ENCODE results near the gene UBE2R2.

The UBE2R2 gene

GRCh38 chr9:33946779-33947535 lies 130.0 kb downstream of the UBE2R2 start:
- ChIA-PET CTCF (no interaction called here), POLR2A (interaction anchor here (0.6 kb wide), 1 partner anchor 211 kb away, joined by 4 read pairs; no protein-coding TSS in a partner anchor)
- H3K36me3 ChIP-seq (ENCODE audit: control insufficient read depth in 2 of 2, insufficient read depth in 1 of 2, low read length in 2 of 2), result peaks cover 16 to 75% of the 10 kb centered on the region in 2 experiments

GRCh38 chr9:33950371-33950770 lies 133.4 kb downstream of the UBE2R2 start:
- CTCF ChIA-PET, result no interaction called here
- Histone ChIP-seq H3K4me3 (ENCODE audit: low read depth, low read length) (no peak overlapping the region), H3K36me3 (ENCODE audit: control insufficient read depth in 2 of 2, insufficient read depth in 1 of 2, low read length in 2 of 2) (peaks cover 7 to 67% of the 10 kb centered on the region in 2 experiments), H3K27ac (ENCODE audit: extremely low read depth, low read depth, low read length) (no peak overlapping the region), H3K4me1 (ENCODE audit: control insufficient read depth, insufficient read depth, low read length) (no peaks in the 10 kb centered on the region), H3K9me3 (ENCODE audit: control insufficient read depth, insufficient read depth, low read depth, low read length) (no peaks in the 10 kb centered on the region)
- TF ChIP-seq ZBTB17 (tag by site-specific recombination; IDR thresholded peaks at IDR 0.05) (no peak), ZNF112 (tag by site-specific recombination; IDR thresholded peaks at IDR 0.05) (no peak), SP7 (tag by site-specific recombination; IDR thresholded peaks at IDR 0.05) (no peak), TSHZ1 (tag by site-specific recombination; IDR thresholded peaks at IDR 0.05; ENCODE audit: borderline replicate concordance) (no peak)
- POLR2A ChIA-PET, result interaction anchor here (0.7 kb wide), 1 partner anchor 17 kb away, joined by 4 read pairs; no protein-coding TSS in a partner anchor

More at GRCh38 chr9:33946779-33947535, 130.0 kb downstream of the UBE2R2 start:
- no peaks in the 10 kb centered on the region for H3K4me1 ChIP-seq (ENCODE audit: control insufficient read depth, insufficient read depth, low read length)
- TF ChIP-seq ZNF660 (tag by site-specific recombination; IDR thresholded peaks at IDR 0.05) (no peak), PBX3 (CRISPR knock-in tag; IDR thresholded peaks at IDR 0.05) (no peak), FEZF1 (tag by site-specific recombination; IDR thresholded peaks at IDR 0.05) (no peak)
- H3K27ac ChIP-seq (ENCODE audit: extremely low read depth, low read depth, low read length), result no peak overlapping the region
- no peaks in the 10 kb centered on the region for H3K9me3 ChIP-seq (ENCODE audit: control insufficient read depth, insufficient read depth, low read depth, low read length)
- H3K4me3 ChIP-seq (ENCODE audit: low read depth, low read length), result no peak overlapping the region

- ChIA-PET POLR2A (no interaction called here), CTCF (interaction anchor here (0.5 to 1.4 kb wide), 5 partner anchors 21 to 187 kb away, joined by 3 to 4 read pairs (median 3); no protein-coding TSS in a partner anchor)
- H3K4me3 ChIP-seq (ENCODE audit: low read depth, low read length), result no peak overlapping the region
- no peaks in the 10 kb centered on the region for H3K4me1 ChIP-seq (ENCODE audit: control insufficient read depth, insufficient read depth, low read length)
- H3K9me3 ChIP-seq (ENCODE audit: control insufficient read depth, insufficient read depth, low read depth, low read length), result no peaks in the 10 kb centered on the region
- no peak overlapping the region for H3K27ac ChIP-seq (ENCODE audit: extremely low read depth, low read depth, low read length)
- peaks cover 7 to 66% of the 10 kb centered on the region in 2 experiments for H3K36me3 ChIP-seq (ENCODE audit: control insufficient read depth in 2 of 2, insufficient read depth in 1 of 2, low read length in 2 of 2)
- TF ChIP-seq ZNF571 (tag by site-specific recombination; IDR thresholded peaks at IDR 0.05) (no peak), ZNF169 (tag by site-specific recombination; IDR thresholded peaks at IDR 0.05) (no peak), AEBP2 (tag by site-specific recombination; IDR thresholded peaks at IDR 0.05; ENCODE audit: borderline replicate concordance) (no peak), ZNF266 (tag by site-specific recombination; IDR thresholded peaks at IDR 0.05; ENCODE audit: low read depth) (no peak), GLI4 (tag by site-specific recombination; IDR thresholded peaks at IDR 0.05) (no peak), ZBTB21 (tag by site-specific recombination; IDR thresholded peaks at IDR 0.05) (no peak), ZNF549 (tag by site-specific recombination; IDR thresholded peaks at IDR 0.05) (no peak), ZBTB8A (tag by site-specific recombination; IDR thresholded peaks at IDR 0.05) (no peak), ZNF140 (tag by site-specific recombination; IDR thresholded peaks at IDR 0.05) (no peak), ZNF148 (tag by site-specific recombination; IDR thresholded peaks at IDR 0.05; ENCODE audit: borderline replicate concordance) (no peak), MZF1 (tag by site-specific recombination; IDR thresholded peaks at IDR 0.05; ENCODE audit: borderline replicate concordance) (no peak), ZNF335 (tag by site-specific recombination; conservative IDR thresholded peaks at IDR 0.05) (no peak), ATF2 (tag by site-specific recombination; IDR thresholded peaks at IDR 0.05; ENCODE audit: low read depth) (no peak)
Measured at GRCh38 chr9:33952066-33952465, 135.1 kb downstream of the UBE2R2 start.
